ENCODE measurements around the gene SRP68. TPM values are rescaled to one million over a fixed set of nuclear protein-coding genes. Genes with fewer than 3 reads are reported as not detected.

Gene SRP68
- total RNA-seq, 2 donors from 2014 or later: 65.1 to 78.0 TPM

DNA sequence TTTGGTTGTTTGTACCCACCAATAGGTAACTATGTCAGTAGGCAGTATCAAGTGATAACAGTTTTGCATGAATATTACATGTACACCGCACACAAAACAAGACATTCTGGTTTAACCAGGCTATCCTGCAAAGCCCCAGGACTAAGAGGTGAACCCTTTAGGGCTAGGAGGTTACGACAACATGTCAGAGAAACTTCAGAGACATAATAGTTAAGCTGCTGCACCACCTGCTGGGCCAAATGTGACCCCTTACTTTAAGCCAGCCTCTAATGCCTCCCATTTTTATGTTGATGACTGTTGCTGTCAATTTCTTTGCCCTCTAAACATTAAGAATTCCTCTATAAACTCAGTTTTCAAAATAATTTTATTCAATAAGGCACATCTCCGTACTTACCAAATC lies 15.4 kb downstream of the SRP68 start:
- intact Hi-C loops (cut with DNase I): no loop called here
- H3K9me3 ChIP-seq: no peaks in the 10 kb centered on the region
- peaks cover 18% of the 10 kb centered on the region for H3K36me3 ChIP-seq
- H3K27me3 ChIP-seq: no peaks in the 10 kb centered on the region
- H3K9ac ChIP-seq (ENCODE audit: low read depth in 2 of 2, low read length in 2 of 2): no peak overlapping the region
- H3K4me3 ChIP-seq: no peak overlapping the region
- no peaks in the 10 kb centered on the region for H3K4me1 ChIP-seq
- no peak overlapping the region for H3K27ac ChIP-seq
- TF ChIP-seq, protein P1, sequence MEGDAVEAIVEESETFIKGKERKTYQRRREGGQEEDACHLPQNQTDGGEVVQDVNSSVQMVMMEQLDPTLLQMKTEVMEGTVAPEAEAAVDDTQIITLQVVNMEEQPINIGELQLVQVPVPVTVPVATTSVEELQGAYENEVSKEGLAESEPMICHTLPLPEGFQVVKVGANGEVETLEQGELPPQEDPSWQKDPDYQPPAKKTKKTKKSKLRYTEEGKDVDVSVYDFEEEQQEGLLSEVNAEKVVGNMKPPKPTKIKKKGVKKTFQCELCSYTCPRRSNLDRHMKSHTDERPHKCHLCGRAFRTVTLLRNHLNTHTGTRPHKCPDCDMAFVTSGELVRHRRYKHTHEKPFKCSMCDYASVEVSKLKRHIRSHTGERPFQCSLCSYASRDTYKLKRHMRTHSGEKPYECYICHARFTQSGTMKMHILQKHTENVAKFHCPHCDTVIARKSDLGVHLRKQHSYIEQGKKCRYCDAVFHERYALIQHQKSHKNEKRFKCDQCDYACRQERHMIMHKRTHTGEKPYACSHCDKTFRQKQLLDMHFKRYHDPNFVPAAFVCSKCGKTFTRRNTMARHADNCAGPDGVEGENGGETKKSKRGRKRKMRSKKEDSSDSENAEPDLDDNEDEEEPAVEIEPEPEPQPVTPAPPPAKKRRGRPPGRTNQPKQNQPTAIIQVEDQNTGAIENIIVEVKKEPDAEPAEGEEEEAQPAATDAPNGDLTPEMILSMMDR (IDR thresholded peaks at IDR 0.05): no peak
- DNase-seq: no peak

DNA sequence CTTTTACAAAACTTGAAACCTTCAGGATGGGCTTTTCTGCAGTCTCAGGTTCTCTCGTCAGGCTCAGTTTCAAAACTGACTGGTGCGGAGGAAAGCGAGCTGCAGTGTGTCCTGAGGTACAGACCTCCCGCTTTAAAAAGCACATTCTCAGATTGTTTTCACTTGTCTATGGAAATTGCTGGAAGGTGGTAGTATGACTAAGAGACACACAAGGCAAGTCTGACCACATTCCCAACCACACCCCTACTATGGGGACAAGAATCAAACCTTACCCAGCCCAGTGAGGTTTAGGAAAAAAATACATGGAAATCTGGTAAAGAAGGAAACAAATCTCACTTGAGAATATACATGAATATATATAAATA lies 18.2 kb downstream of the SRP68 start:
- Histone ChIP-seq H3K9me3 (no peaks in the 10 kb centered on the region), H3K9ac (ENCODE audit: low read depth in 2 of 2, low read length in 2 of 2) (no peak overlapping the region), H3K27me3 (no peaks in the 10 kb centered on the region), H3K27ac (peak overlapping the region; percentile 45), H3K4me1 (peaks cover 4% of the 10 kb centered on the region), H3K4me3 (no peak overlapping the region), H3K36me3 (peaks cover 31% of the 10 kb centered on the region)
- TF ChIP-seq, protein P1 (IDR thresholded peaks at IDR 0.05): no peak
- intact Hi-C loops (cut with DNase I): no loop called here
- no peak for DNase-seq

DNA sequence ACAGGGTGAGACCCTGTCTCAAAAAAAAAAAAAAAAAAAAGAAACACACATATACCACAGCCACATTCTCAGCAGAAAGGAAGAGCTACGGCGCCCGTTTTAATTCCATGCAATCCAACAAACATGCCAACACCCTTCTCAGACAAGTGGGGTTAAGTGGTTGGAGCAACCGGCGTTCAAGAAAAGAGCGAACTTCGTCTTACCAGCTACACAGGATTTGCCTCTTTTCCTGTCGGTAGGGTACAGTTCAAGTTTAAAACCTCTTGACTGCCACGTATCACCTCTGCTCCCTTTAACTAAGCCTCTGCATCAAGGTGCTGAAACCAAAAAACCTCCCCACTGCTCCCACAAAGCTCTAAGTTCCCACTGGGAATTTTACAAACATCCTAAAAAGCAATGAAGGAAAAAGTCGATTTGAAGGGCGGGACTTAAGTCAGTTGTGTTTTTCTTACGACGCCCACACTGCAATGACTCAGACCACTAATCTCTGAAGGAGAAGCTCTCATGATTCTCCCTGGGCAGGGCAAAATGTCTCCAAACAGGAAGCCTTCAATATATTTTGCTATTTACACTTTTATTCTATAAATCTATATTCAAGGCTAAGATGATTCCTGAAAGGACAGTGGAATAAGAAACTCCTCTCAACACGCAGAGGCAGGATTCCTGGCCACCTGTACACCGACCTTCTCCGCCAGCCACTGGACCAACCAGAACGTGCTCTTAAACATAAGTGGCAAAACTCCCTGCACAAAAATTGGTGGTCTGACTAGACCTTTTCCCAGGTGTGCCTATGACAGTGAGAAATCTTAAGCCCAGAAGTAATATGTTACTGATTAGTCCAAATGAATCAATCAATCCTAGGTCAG lies 18.8 kb downstream of the SRP68 start:
- peak overlapping the region; percentile 45 for H3K27ac ChIP-seq
- intact Hi-C loops (cut with DNase I): no loop called here
- no peak overlapping the region for H3K9ac ChIP-seq (ENCODE audit: low read depth in 2 of 2, low read length in 2 of 2)
- H3K27me3 ChIP-seq: no peaks in the 10 kb centered on the region
- no peak overlapping the region for H3K4me3 ChIP-seq
- TF ChIP-seq, protein P1 (IDR thresholded peaks at IDR 0.05): no peak
- DNase-seq: no peak
- no peaks in the 10 kb centered on the region for H3K9me3 ChIP-seq
- peaks cover 29% of the 10 kb centered on the region for H3K36me3 ChIP-seq
- H3K4me1 ChIP-seq: peaks cover 4% of the 10 kb centered on the region

DNA sequence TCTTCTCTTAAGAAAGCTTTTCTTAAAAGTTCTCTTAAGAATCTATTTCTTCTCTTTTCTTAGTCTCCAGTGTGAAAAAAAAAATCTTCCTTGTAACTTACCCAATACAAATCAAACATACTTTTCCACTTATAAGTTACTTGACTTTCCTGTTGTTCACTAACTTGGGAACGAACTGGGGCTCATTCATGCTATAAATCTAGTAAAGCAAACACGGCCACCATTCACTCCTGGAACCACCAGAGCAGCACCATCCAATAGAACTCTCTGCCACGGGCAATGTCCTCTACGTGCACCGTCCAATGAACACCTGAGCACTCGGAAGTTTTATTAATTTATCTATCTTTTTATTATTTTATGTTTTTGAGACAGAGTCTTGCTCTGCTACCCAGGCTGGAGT lies 20.8 kb downstream of the SRP68 start:
- intact Hi-C loops (cut with DNase I): no loop called here
- Histone ChIP-seq H3K9ac (ENCODE audit: low read depth in 2 of 2, low read length in 2 of 2) (no peak overlapping the region), H3K4me3 (no peak overlapping the region), H3K27ac (peak overlapping the region; percentile 26), H3K4me1 (peaks cover 4% of the 10 kb centered on the region), H3K36me3 (peaks cover 18% of the 10 kb centered on the region), H3K9me3 (no peaks in the 10 kb centered on the region), H3K27me3 (no peaks in the 10 kb centered on the region)
- TF ChIP-seq, protein P1 (IDR thresholded peaks at IDR 0.05): no peak
- peak; percentile 53 for DNase-seq

DNA sequence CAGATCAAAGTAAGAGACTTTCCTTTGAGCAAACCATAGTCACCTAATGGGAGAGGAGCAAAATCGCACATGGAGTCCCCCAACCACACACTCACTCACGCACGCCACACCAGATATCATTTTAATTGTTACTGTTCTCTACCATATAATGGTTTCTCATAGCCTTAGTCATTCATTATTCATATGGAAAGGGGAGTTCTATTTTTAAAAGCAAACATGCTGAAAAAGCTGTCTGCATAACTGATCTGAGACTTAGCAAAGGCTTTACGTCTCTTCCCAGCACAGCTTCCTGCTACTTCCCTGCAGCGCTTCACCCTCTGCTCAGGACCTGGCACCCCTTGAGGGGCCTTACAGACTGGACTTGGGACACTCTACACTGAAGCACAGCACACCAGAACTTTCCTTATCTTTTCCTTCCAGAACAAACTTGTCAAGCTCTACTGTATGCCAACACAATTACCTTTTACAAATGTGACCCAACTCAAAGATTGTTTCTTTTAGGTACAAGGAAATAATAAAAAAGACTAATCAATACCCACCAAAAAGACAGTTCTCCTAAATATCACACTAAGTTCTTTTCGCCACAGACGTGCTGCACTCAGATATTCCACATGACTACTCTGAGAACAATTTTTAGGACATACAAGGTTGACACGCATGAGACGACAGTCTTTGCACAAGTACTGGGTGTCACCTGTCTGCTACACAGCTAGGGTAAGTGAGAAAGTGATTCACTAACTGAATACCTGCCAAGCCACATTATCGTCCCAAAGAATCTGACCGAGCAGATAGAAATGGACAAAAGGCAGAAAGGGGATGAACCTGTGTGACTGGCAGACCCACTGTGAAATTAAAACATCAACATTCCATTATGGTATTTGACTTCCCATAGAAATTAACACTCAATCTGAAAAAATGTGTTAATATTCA lies 21.5 kb downstream of the SRP68 start:
- Histone ChIP-seq H3K9me3 (no peaks in the 10 kb centered on the region), H3K4me1 (peaks cover 4% of the 10 kb centered on the region), H3K27me3 (no peaks in the 10 kb centered on the region), H3K4me3 (no peak overlapping the region), H3K36me3 (peaks cover 23% of the 10 kb centered on the region), H3K9ac (ENCODE audit: low read depth in 2 of 2, low read length in 2 of 2) (peak overlapping the region in 1 of 2 donors; percentile 53), H3K27ac (peak overlapping the region; percentile 26)
- DNase-seq: peak; percentile 41
- TF ChIP-seq, protein P1 (IDR thresholded peaks at IDR 0.05): no peak
- intact Hi-C loops (cut with DNase I): no loop called here

Measured in colonic mucosa (tissue), 4 donors.